ENCODE data around the gene DENR. TPM values are rescaled to one million over a fixed set of nuclear protein-coding genes. Genes with fewer than 3 reads are reported as not detected.
"Not testable (repeated sequence)": the region's sequence is repeated elsewhere in the genome, so short reads cannot be mapped to it uniquely, and the experiment has no call there.

DENR gene, protein sequence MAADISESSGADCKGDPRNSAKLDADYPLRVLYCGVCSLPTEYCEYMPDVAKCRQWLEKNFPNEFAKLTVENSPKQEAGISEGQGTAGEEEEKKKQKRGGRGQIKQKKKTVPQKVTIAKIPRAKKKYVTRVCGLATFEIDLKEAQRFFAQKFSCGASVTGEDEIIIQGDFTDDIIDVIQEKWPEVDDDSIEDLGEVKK
- total RNA-seq (2021) (53.0 and 66.6 TPM in 2 replicates), Bru-seq, nascent RNA (percentile 93 among the genes with signal in this experiment), BruChase-seq, experiment 1, labeled RNA remaining after a 2-hour chase (percentile 95 among the genes with signal in this experiment), BruChase-seq, experiment 2, labeled RNA remaining after a 6-hour chase (percentile 94 among the genes with signal in this experiment)
- long read RNA-seq, partial matches to known transcripts, result 7 of 19 reads
- long read RNA-seq, other reads (novel, unspliced or antisense), result 11 of 19 reads

DNA sequence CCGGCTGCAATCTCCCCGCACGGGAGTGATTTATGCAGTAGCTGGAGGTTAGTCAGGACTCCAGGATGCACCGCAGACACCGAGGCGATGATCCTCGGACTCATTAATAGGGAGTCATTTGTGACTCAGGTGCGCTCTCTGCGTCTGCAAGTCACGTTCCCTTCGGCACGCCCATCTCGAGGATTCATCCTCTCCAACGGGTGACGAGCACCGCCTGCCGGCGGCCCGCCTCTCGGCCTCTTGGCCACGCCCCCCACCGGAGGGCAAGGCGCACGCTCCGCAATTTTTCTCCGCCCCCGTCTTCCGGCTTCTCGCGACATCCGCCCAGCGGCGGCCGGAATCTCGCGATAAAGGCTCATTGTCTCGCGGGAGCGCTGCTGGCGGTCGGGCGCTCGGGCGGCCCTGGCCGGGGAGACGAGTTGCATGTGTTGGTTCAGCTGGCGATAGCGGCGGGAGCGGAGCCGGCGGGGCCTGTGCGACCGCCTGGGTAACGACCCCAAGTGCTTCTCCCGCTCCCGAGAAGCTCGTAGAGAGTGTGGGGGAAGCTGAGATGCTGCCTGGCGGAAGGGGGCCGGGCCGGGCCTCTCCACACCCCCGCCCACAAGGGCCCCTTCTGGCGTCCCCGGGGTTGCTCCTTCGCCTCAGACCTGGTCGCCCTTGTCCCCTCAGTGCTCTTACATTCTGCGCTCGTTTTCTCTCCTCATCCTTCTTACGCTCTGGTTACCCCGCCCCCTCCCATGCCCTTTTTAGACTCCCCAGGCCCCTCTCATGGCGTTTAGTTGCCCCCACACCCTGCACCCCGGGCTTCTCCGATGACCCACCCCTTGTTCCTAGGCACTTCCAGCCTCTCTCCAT is at the start of gene DENR:
TSS of gene DENR (plus strand) at position 361 of the 855 bp plus-strand sequence. CDS start 878 bp downstream, outside the sequence.
- Histone ChIP-seq H3K36me3 (ENCODE audit: low read depth) (peaks cover 34% of the 10 kb centered on the region), H3K4me2 (peak within 1 kb of the TSS; percentile 84), H3K4me1 (replicated peaks; ENCODE audit: insufficient read depth) (peaks cover 25% of the 10 kb centered on the region), H3K9me2 (ENCODE audit: insufficient read depth) (no peaks in the 10 kb centered on the region), H3K27ac (peak within 1 kb of the TSS; percentile 62), H3F3A (ENCODE audit: insufficient read depth, low read depth) (peaks cover 22% of the 10 kb centered on the region), H3K79me2 (ENCODE audit: low read depth) (peaks cover 50% of the 10 kb centered on the region), H2AFZ (peak within 1 kb of the TSS; percentile 87), H3K4me3 (peak within 1 kb of the TSS; percentile 86), H4K20me1 (ENCODE audit: insufficient read depth) (no peaks in the 10 kb centered on the region), H3K9me3 (ENCODE audit: insufficient read depth, low read depth) (no peaks in the 10 kb centered on the region), H3K27me3 (ENCODE audit: insufficient read depth, low read depth) (no peaks in the 10 kb centered on the region)
- DNase-seq, result peak; percentile 96 to 99
- ChIA-PET CTCF (interaction anchor here (0.6 to 1.6 kb wide), 2 partner anchors 115 to 122 kb away, joined by 8 to 9 read pairs; no protein-coding TSS in a partner anchor), POLR2A (ENCODE audit: unreplicated experiment) (interaction anchor here (0.6 kb wide), 3 partner anchors 19 to 1030 kb away, joined by 3 to 5 read pairs (median 3); no protein-coding TSS in a partner anchor)
- intact Hi-C loops (cut with micrococcal nuclease; ENCODE audit: unreplicated experiment), result loop anchor here (1.0 to 2.0 kb wide), 3 partner anchors 115 to 252 kb away; partner anchors contain the start of genes KNTC1 and ZCCHC8
- TF ChIP-seq EZH2 (IDR thresholded peaks at IDR 0.05; ENCODE audit: low read depth), result no peak
- TF ChIP-seq, protein P1, sequence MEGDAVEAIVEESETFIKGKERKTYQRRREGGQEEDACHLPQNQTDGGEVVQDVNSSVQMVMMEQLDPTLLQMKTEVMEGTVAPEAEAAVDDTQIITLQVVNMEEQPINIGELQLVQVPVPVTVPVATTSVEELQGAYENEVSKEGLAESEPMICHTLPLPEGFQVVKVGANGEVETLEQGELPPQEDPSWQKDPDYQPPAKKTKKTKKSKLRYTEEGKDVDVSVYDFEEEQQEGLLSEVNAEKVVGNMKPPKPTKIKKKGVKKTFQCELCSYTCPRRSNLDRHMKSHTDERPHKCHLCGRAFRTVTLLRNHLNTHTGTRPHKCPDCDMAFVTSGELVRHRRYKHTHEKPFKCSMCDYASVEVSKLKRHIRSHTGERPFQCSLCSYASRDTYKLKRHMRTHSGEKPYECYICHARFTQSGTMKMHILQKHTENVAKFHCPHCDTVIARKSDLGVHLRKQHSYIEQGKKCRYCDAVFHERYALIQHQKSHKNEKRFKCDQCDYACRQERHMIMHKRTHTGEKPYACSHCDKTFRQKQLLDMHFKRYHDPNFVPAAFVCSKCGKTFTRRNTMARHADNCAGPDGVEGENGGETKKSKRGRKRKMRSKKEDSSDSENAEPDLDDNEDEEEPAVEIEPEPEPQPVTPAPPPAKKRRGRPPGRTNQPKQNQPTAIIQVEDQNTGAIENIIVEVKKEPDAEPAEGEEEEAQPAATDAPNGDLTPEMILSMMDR (conservative IDR thresholded peaks at IDR 0.05), result peak; percentile 70
- no TSS peak for BruUV-seq (replicated peaks)

DNA sequence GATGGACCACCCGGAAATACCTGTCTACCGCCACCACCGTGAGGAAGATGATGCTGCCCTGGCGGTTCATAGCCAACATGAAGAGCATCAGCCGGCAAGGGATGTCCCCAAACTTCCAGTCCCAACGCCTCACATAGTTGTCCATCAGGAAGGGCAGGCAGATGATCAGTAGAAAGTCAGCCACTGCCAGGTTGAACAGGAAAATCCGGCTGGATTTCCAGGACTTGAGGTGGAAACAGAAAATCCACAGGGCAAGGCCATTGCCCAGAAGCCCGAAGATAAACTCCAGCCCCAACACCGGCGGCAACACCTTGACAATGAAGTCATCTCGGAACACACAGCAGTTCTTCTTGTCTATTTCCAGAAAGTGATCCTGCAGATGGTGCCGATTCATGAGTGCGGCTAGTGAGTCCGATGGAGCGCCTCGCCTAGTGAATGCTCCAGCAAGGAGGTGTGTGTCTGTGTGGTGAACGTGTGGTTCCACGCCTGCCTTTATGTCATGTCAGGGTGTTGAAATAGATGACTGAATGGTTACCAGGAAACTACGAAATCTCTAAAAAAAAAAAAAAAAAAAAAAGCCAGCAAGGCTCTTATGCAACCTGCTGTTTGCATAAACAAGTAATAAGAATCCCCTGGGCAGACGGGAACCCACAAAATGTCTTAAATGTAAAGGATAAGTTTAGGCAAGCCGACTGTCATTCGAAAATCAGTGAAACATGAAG is 49.6 kb upstream of the DENR start, which contains the start of gene HCAR2:
TSS of gene HCAR2 (minus strand) at position 468 of the 722 bp plus-strand sequence. CDS start at position 394, 74 bp downstream.
- CTCF ChIA-PET; intact Hi-C loops (cut with micrococcal nuclease; ENCODE audit: unreplicated experiment); H3K9me2 ChIP-seq (ENCODE audit: insufficient read depth); H3K27me3 ChIP-seq (ENCODE audit: insufficient read depth, low read depth); BruUV-seq (replicated peaks); H3K36me3 ChIP-seq (ENCODE audit: low read depth); H3K9me3 ChIP-seq (ENCODE audit: insufficient read depth, low read depth); H4K20me1 ChIP-seq (ENCODE audit: insufficient read depth); POLR2A ChIA-PET (ENCODE audit: unreplicated experiment): not testable (repeated sequence)
- Histone ChIP-seq H3K27ac (peak within 1 kb of the TSS; percentile 31), H3K4me3 (peak within 1 kb of the TSS; percentile 45), H3K79me2 (ENCODE audit: low read depth) (peaks cover 28% of the 10 kb centered on the region), H3K4me1 (replicated peaks; ENCODE audit: insufficient read depth) (peaks cover 49% of the 10 kb centered on the region), H3K4me2 (peak within 1 kb of the TSS; percentile 79), H2AFZ (peak within 1 kb of the TSS; percentile 61; the same call in 1 of the 2 replicates), H3F3A (ENCODE audit: insufficient read depth, low read depth) (peaks cover 13% of the 10 kb centered on the region; the same call in 1 of the 2 replicates)
- peak in 1 of 2 experiments; percentile 84 for DNase-seq

DNA sequence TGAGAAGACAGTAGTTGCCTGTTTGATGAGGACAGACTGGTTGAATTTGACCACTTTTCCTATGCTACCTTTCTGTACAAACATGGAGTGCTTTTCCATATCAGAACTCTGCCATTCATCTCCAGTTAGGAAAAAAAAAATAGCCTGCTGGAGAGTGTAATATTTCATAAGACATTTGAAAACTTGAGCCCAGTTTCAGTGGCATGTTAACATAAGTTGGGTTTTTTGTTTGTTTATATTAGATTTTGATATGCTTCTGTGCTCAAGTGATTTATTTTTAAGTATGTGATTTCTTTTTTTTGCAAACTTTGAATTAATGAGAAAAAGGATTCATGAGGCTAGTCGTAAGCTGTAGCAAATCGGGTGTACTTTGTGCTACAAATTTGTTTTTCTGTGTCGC is 48.8 kb upstream of the DENR start:
- DNase-seq; POLR2A ChIA-PET (ENCODE audit: unreplicated experiment); H3K9me2 ChIP-seq (ENCODE audit: insufficient read depth); H3K4me3 ChIP-seq; H3K27me3 ChIP-seq (ENCODE audit: insufficient read depth, low read depth); CTCF ChIA-PET; H4K20me1 ChIP-seq (ENCODE audit: insufficient read depth); intact Hi-C loops (cut with micrococcal nuclease; ENCODE audit: unreplicated experiment); BruUV-seq (replicated peaks); H3K9me3 ChIP-seq (ENCODE audit: insufficient read depth, low read depth); H2AFZ ChIP-seq; H3K36me3 ChIP-seq (ENCODE audit: low read depth): not testable (repeated sequence)
- Histone ChIP-seq H3K4me1 (replicated peaks; ENCODE audit: insufficient read depth) (peaks cover 45% of the 10 kb centered on the region), H3F3A (ENCODE audit: insufficient read depth, low read depth) (peaks cover 16% of the 10 kb centered on the region; the same call in 1 of the 2 replicates), H3K79me2 (ENCODE audit: low read depth) (peaks cover 28% of the 10 kb centered on the region), H3K4me2 (peak overlapping the region; percentile 79), H3K27ac (0 out of 2 replicates have a peak overlapping the region, but pooled peaks have one; percentile 23)

DNA sequence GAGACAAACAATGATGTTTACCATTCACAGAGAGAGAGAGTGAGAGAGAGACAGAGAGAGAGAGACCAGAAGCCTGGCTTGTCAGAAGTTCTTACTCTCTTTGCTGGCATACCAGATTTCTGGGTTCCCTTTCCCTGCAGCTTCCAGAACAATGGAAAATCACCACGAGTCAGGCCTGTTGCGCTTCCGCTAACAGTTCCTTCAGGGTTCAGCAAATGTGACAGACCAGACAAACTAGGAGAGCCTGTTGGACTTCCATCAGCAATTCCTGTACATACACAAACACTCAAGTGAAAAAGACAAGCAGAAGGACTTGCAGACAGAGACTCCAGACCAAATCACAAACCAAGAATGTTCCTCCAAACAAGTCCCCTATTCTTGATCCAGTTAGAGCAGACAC is 43.3 kb upstream of the DENR start:
- H2AFZ ChIP-seq; H3K4me3 ChIP-seq; H3K79me2 ChIP-seq (ENCODE audit: low read depth); H3K9me3 ChIP-seq (ENCODE audit: insufficient read depth, low read depth); H3K36me3 ChIP-seq (ENCODE audit: low read depth); H3K27me3 ChIP-seq (ENCODE audit: insufficient read depth, low read depth); H3K9me2 ChIP-seq (ENCODE audit: insufficient read depth); intact Hi-C loops (cut with micrococcal nuclease; ENCODE audit: unreplicated experiment); CTCF ChIA-PET; H4K20me1 ChIP-seq (ENCODE audit: insufficient read depth); POLR2A ChIA-PET (ENCODE audit: unreplicated experiment); DNase-seq; BruUV-seq (replicated peaks): not testable (repeated sequence)
- Histone ChIP-seq H3K27ac (peak overlapping the region; percentile 60), H3K4me2 (peak overlapping the region; percentile 61), H3K4me1 (replicated peaks; ENCODE audit: insufficient read depth) (peaks cover 43% of the 10 kb centered on the region), H3F3A (ENCODE audit: insufficient read depth, low read depth) (peaks cover 23% of the 10 kb centered on the region; the same call in 1 of the 2 replicates)

DNA sequence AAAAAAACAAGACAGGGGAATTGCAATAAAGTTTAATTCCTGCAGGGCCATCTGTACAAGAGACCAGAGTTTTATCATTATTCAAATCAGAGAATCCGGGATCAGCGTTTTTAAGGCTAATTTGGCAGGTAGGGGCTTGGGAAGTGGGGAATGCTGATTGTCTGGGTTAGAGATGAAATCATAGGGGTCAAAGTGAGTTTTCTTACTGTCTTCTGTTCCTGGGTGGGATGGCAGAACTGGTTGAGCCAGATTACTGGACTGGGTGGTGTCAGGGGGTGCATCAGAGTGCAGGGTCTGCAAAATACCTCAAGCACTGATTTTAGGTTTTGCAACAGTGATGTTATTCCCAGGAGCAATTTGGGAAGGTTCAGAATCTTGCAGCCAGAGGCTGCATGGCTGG is 42.3 kb upstream of the DENR start:
- CTCF ChIA-PET, result not testable (repeated sequence)

More for the DNA sequence above, 42.3 kb upstream of the DENR start:
- BruUV-seq (replicated peaks); H3K9me2 ChIP-seq (ENCODE audit: insufficient read depth); H3K36me3 ChIP-seq (ENCODE audit: low read depth); intact Hi-C loops (cut with micrococcal nuclease; ENCODE audit: unreplicated experiment); H3K9me3 ChIP-seq (ENCODE audit: insufficient read depth, low read depth); H3K79me2 ChIP-seq (ENCODE audit: low read depth); H4K20me1 ChIP-seq (ENCODE audit: insufficient read depth); H3K27me3 ChIP-seq (ENCODE audit: insufficient read depth, low read depth); H2AFZ ChIP-seq: not testable (repeated sequence)
- Histone ChIP-seq H3K4me2 (peak overlapping the region; percentile 72), H3K4me1 (replicated peaks; ENCODE audit: insufficient read depth) (peaks cover 43% of the 10 kb centered on the region), H3F3A (ENCODE audit: insufficient read depth, low read depth) (peaks cover 23% of the 10 kb centered on the region; the same call in 1 of the 2 replicates), H3K27ac (peak overlapping the region; percentile 63), H3K4me3 (0 out of 2 replicates have a peak overlapping the region, but pooled peaks have one; percentile 8)
- POLR2A ChIA-PET (ENCODE audit: unreplicated experiment), result interaction anchor here (0.6 kb wide), 1 partner anchor 105 kb away, joined by 8 read pairs; no protein-coding TSS in a partner anchor
- peak; percentile 63 to 80 for DNase-seq

All from PC-9 (cell line).